B cell (primary cell): ENCODE data around the gene RNF187. TPM values are rescaled to one million over a fixed set of nuclear protein-coding genes. Genes with fewer than 3 reads are reported as not detected.
A peak's percentile ranks its signal among the peaks of the same experiment; 100 is the strongest.

Experiments used
- ATAC-seq: fragments of 200-7000 bp; cut with Tn5 transposase; one replicate; pipeline ENCODE4 v1.10.0; 2021; ENCODE audit warnings: low read depth, mild to moderate bottlenecking, moderate number of reproducible peaks, moderate library complexity
- CTCF ChIA-PET: fragments of 350-600 bp; sonication (Branson Sonifier 250); formaldehyde crosslinking; loops from one replicate; lab custom pipeline; 2021; ENCODE audit warnings: antibody characterized with exemption, inconsistent platforms; lab: Charles Lee
- POLR2A ChIA-PET: fragments of 350-600 bp; sonication (Branson Sonifier 250); formaldehyde crosslinking; loops from one replicate; lab custom pipeline; 2021; ENCODE audit warnings: antibody characterized with exemption; lab: Charles Lee
- DNase-seq: peaks from one replicate; pipeline ENCODE4 v3.0.0; 2013
- H2AFZ ChIP-seq: 2 replicates; pipeline ENCODE4 v1.6.1; 2012; ENCODE audit warnings: mild to moderate bottlenecking, low read depth, low read length; ENCODE audit not compliant: insufficient read depth, poor library complexity, severe bottlenecking
- H3K27ac ChIP-seq, 2 donors: 1 replicate in 1 of 2; 2 replicates in 1 of 2; pipeline ENCODE4 v1.5.1; 2012 to 2013; ENCODE audit warnings: low read length in 2 of 2, mild to moderate bottlenecking in 2 of 2, moderate library complexity in 1 of 2
- H3K27me3 ChIP-seq, 4 experiments: fragments of 200-600 bp in 1 of 4; sonication (generic) in 1 of 4; replicated peaks in 1 of 4; 1 replicate in 2 of 4; 2 replicates in 2 of 4; pipeline versions ENCODE4 v1.6.1 to v1.7.0; 2013 to 2016; ENCODE audit warnings: low read length in 3 of 4, mild to moderate bottlenecking in 2 of 4, mixed read lengths in 1 of 4, moderate library complexity in 1 of 4; ENCODE audit not compliant: insufficient read depth in 4 of 4, control insufficient read depth in 3 of 4; ENCODE audit errors: control extremely low read depth in 1 of 4
- H3K36me3 ChIP-seq, 2 experiments: replicated peaks in 1 of 2; 1 replicate in 1 of 2; 2 replicates in 1 of 2; pipeline versions ENCODE4 v1.6.1 to v1.7.1; 2013; ENCODE audit warnings: low read length in 1 of 2; ENCODE audit not compliant: insufficient read depth in 2 of 2, control insufficient read depth in 1 of 2; ENCODE audit errors: control extremely low read depth in 1 of 2, extremely low read depth in 1 of 2
- H3K4me1 ChIP-seq, 2 donors: fragments of 200-600 bp in 1 of 2; sonication (generic) in 1 of 2; 1 replicate in 1 of 2; 2 replicates in 1 of 2; pipeline versions ENCODE4 v1.5.1 to v1.6.1; 2013 to 2017; ENCODE audit warnings: low read length in 2 of 2; ENCODE audit not compliant: control insufficient read depth in 2 of 2, insufficient read depth in 2 of 2
- H3K4me2 ChIP-seq: replicated peaks from 2 replicates; pipeline ENCODE3; 2012; ENCODE audit warnings: mild to moderate bottlenecking, low read depth, low read length; ENCODE audit not compliant: poor library complexity, severe bottlenecking
- H3K4me3 ChIP-seq, 5 experiments: fragments of 200-600 bp in 1 of 5; sonication (generic) in 1 of 5; 1 replicate in 3 of 5; 2 replicates in 2 of 5; pipeline versions ENCODE4 v1.5.1 to v1.7.0; 2011 to 2016; ENCODE audit warnings: low read length in 4 of 5, mild to moderate bottlenecking in 4 of 5, low read depth in 2 of 5, control low read depth in 1 of 5, moderate library complexity in 1 of 5; ENCODE audit not compliant: insufficient read depth in 1 of 5; ENCODE audit errors: control extremely low read depth in 1 of 5, extremely low read depth in 1 of 5
- H3K79me2 ChIP-seq: fragments of 200-600 bp; sonication (generic); one replicate; pipeline ENCODE4 v1.6.0; 2016; ENCODE audit warnings: low read length; ENCODE audit not compliant: control insufficient read depth, insufficient read depth
- H3K9ac ChIP-seq: fragments of 200-600 bp; sonication (generic); 2 replicates; pipeline ENCODE4 v1.6.1; 2017; ENCODE audit warnings: mild to moderate bottlenecking, low read length, moderate library complexity
- H3K9me3 ChIP-seq, 3 donors: one replicate each; pipeline versions ENCODE4 v1.6.1 to v1.7.1; 2013; ENCODE audit warnings: low read length in 2 of 3; ENCODE audit not compliant: control insufficient read depth in 2 of 3, insufficient read depth in 1 of 3; ENCODE audit errors: control extremely low read depth in 1 of 3
- H4K20me1 ChIP-seq: 2 replicates; pipeline ENCODE4 v1.6.0; 2012; ENCODE audit warnings: mild to moderate bottlenecking, low read length; ENCODE audit not compliant: insufficient read depth, control insufficient read depth, poor library complexity, severe bottlenecking
- H3K27ac Mint-ChIP-seq: one replicate; pipeline ENCODE4 v1.8.0; 2021; ENCODE audit warnings: mixed read lengths
- H3K27me3 Mint-ChIP-seq: one replicate; pipeline ENCODE4 v1.8.0; 2021; ENCODE audit warnings: mixed read lengths
- H3K4me1 Mint-ChIP-seq: one replicate; pipeline ENCODE4 v1.8.0; 2021; ENCODE audit warnings: mixed read lengths
- H3K4me3 Mint-ChIP-seq: one replicate; pipeline ENCODE4 v1.8.0; 2021; ENCODE audit warnings: mixed read lengths
- H3K9me3 Mint-ChIP-seq: one replicate; pipeline ENCODE4 v1.8.0; 2022; ENCODE audit warnings: mixed read lengths; ENCODE audit not compliant: insufficient read depth
- CTCF ChIP-seq: fragments of 200-600 bp; IDR thresholded peaks from one replicate; pipeline ENCODE4 v1.8.0; 2022; ENCODE audit warnings: antibody characterized with exemption, mild to moderate bottlenecking
- EZH2 ChIP-seq: IDR thresholded peaks from 2 replicates; pipeline ENCODE4 v1.6.1; 2012; ENCODE audit warnings: borderline replicate concordance, low read depth, mild to moderate bottlenecking, moderate library complexity, low read length; ENCODE audit not compliant: insufficient read depth, poor library complexity, severe bottlenecking
- WGBS: methylation state at CpG from one replicate; pipeline ENCODE4 v1.1.5; 2013; ENCODE audit warnings: missing lambda C conversion rate; ENCODE audit not compliant: insufficient coverage; 5-methylcytosine and 5-hydroxymethylcytosine counted together
- intact Hi-C: fragments of 100-400 bp; cut with micrococcal nuclease; formaldehyde crosslinking; loops from one replicate; pipeline ENCODE4 v1.10.0; 2022
- polyA plus RNA-seq: library from polyadenylated mRNA; depleted of rRNA; stranded (reverse); fragments of >200 nt; gene quantifications from 2 replicates; pipeline ENCODE4 v1.2.3, GENCODE V29; 2012
- total RNA-seq, 2 donors: library from RNA; stranded (reverse); fragments of 120-200 nt in 1 of 2; gene quantifications; 1 replicate in 1 of 2; 2 replicates in 1 of 2; pipeline versions ENCODE4 v1.2.3 to v1.2.4, GENCODE V29; 2013 to 2022

The RNF187 gene
- total and polyA plus RNA-seq, 2 donors (not counting 1 experiment from before 2014, with no cell fraction given) = 25.5 to 67.3 TPM

GRCh38 chr1:228454238-228454637 lies 32.9 kb upstream of the RNF187 start:
- Histone ChIP-seq H3K9me3 (peaks cover 0 to under 1% (median 0%) of the 10 kb centered on the region in 3 donors), H3K27ac (no peak overlapping the region), H3K27me3 (peaks cover 0 to 23% (median 3%) of the 10 kb centered on the region in 4 experiments), H3K9ac (no peak overlapping the region), H3K4me3 (no peak overlapping the region), H3K79me2 (no peaks in the 10 kb centered on the region), H2AFZ (no peak overlapping the region), H3K4me1 (peaks cover 20 to 24% of the 10 kb centered on the region in 2 donors), H3K4me2 (no peak overlapping the region), H4K20me1 (no peaks in the 10 kb centered on the region), H3K36me3 (no peaks in the 10 kb centered on the region)
- ChIA-PET CTCF (no interaction called here), POLR2A (no interaction called here)
- intact Hi-C loops = no loop called here
- no peak for TF ChIP-seq EZH2
- no peak for TF ChIP-seq CTCF
- no peak overlapping the region for H3K27ac Mint-ChIP-seq
- 80% methylated on average over 1 of the region's 1 CpG for WGBS
- ATAC-seq (no peak), DNase-seq (no peak)
- H3K9me3 Mint-ChIP-seq = no peaks in the 10 kb centered on the region
- peaks cover 23% of the 10 kb centered on the region for H3K27me3 Mint-ChIP-seq
- no peak overlapping the region for H3K4me3 Mint-ChIP-seq
- H3K4me1 Mint-ChIP-seq = peaks cover 23% of the 10 kb centered on the region

- Mint-ChIP-seq H3K27ac (no peak overlapping the region), H3K27me3 (peaks cover 26% of the 10 kb centered on the region), H3K9me3 (no peaks in the 10 kb centered on the region), H3K4me3 (peak overlapping the region; percentile 13), H3K4me1 (peaks cover 25% of the 10 kb centered on the region)
- H3K4me3 ChIP-seq = no peak overlapping the region
- H3K36me3 ChIP-seq = no peaks in the 10 kb centered on the region
- ATAC-seq (no peak), DNase-seq (no peak)
- no peak overlapping the region for H3K4me2 ChIP-seq
- peaks cover 24 to 30% of the 10 kb centered on the region in 2 donors for H3K4me1 ChIP-seq
- H3K27ac ChIP-seq = no peak overlapping the region
- no peaks in the 10 kb centered on the region for H3K79me2 ChIP-seq
- TF ChIP-seq CTCF (no peak), EZH2 (no peak)
- intact Hi-C loops = no loop called here
- ChIA-PET POLR2A (no interaction called here), CTCF (interaction anchor here (1.0 to 1.9 kb wide), 2 partner anchors 31 to 58 kb away, joined by 3 to 8 read pairs; no protein-coding TSS in a partner anchor)
- peaks cover 0 to 7% (median 0%) of the 10 kb centered on the region in 3 donors for H3K9me3 ChIP-seq
- H3K27me3 ChIP-seq = peaks cover 0 to 29% (median 10%) of the 10 kb centered on the region in 4 experiments
- no peak overlapping the region for H2AFZ ChIP-seq
- no peaks in the 10 kb centered on the region for H4K20me1 ChIP-seq
- 33% methylated on average over 1 of the region's 1 CpG for WGBS
- no peak overlapping the region for H3K9ac ChIP-seq
Observed at GRCh38 chr1:228455715-228456114, 31.5 kb upstream of the RNF187 start.
